ENCODE data around the gene TMEM150A.
"Not testable (repeated sequence)": the region's sequence is repeated elsewhere in the genome, so short reads cannot be mapped to it uniquely, and the experiment has no call there.

The TMEM150A gene

GRCh38 chr2:85592299-85592698 lies 10.2 kb downstream of the TMEM150A start:
- DNase-seq = not testable (repeated sequence)

- no peak for DNase-seq
Measured at GRCh38 chr2:85591563-85591962, 10.9 kb downstream of the TMEM150A start.

GRCh38 chr2:85590950-85591349 lies 11.5 kb downstream of the TMEM150A start:
- DNase-seq = no peak

DNA sequence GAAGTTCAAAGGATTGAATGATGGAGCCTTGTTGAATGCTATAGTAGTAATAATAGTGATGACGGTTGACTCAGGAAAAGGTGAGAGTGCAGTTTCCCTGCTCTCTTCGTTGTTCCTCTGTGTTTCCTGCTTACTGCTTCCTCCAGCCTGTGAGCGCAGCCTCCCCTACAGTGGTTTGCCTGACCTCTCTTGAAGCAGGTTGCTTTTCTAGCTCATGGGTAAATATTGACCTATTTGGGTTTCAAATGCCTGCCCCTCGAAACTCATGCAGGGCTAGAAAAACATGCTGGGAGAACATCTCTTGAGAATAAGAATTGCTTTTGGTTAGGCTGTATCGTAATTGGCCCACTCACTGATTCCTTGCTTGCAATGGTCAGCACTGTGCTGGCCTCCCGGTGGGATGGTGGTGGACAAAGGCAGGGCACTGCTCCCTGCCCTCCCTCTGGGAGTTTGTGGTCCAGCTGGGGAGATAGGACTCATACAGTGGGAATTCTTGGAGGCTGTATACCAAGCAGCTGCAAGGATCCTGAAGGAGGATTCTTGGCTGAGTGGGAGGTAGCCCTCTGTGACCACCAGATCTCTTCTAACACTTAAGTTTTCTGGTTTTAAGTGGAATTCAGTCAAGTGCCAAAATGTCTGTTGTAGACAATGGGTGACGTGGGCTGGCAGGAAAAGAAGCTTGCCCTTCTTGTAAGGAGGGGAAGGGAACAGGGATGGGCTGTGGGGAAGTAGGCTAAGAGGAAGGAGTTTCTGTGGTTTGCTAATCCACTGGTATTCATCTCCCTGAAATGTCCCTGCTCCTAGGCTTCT lies 12.3 kb downstream of the TMEM150A start:
- DNase-seq = no peak

DNA sequence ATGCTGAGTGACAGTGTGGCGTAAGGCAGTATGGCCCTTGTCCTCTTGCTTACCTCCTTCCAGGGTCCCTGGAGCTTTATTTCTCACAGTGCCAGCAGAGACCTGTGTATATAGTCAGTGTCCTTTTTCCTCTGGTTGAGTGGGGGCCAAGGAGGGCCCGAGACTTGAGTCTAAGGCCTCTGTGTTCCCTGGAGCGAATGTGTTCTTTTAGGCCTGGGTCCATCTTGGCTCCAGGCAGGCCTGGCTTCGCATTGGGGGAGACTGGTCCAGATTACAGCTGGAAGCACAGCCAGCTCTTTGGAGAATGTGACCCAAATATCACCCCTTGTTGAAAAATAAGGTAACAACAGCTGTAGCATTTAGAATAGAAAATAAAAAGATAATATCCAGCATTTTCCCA lies 13.3 kb downstream of the TMEM150A start:
- DNase-seq = no peak

GRCh38 chr2:85588645-85589044 lies 13.9 kb downstream of the TMEM150A start:
- DNase-seq = no peak

DNA sequence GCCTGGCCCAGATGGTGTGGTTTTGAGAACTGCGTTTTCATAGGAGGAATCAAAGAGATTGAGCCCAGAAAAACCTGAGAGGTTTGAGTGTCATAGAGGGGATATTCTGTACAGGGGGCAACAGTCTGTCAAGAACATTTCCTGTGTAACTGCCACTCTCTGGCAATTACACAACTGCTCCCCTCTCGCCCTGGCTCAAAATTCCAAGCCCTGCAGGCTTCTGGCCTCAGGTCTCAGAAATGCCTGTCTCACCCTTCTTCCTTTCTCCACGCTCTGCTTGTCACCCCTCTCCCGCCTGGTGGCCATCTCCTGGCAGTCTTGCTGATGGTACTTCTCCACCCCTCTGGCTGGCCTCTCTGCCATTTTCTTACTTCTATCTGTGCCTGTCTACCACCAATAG lies 14.3 kb downstream of the TMEM150A start:
- DNase-seq = no peak

DNA sequence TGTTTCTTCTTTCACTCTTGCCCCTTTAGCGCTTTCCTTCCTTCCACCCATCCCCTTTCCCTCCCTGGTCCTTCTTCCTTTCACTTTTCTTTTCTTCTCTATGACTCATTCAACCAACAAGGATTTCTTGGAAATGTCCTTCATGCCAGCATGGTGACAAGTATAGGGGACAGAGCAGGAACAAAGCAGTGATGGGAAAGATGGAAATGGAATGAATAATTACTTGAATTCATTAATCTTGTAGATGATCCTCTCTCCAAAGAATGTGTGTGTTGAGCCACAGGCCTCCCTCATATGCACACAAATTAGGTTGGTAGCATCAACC lies 16.8 kb downstream of the TMEM150A start:
- DNase-seq = no peak

- no peak for DNase-seq
Measured at GRCh38 chr2:85584857-85585780, 17.4 kb downstream of the TMEM150A start.

GRCh38 chr2:85584354-85584856 lies 18.1 kb downstream of the TMEM150A start, which contains the start of gene VAMP5:
Gene VAMP5, plus strand, starts transcription at chr2:85584431. Its CDS starts 60 bp downstream, at chr2:85584491.
- no peak for DNase-seq

- DNase-seq = no peak
Measured at GRCh38 chr2:85583667-85584353, 18.7 kb downstream of the TMEM150A start.

GRCh38 chr2:85582492-85582891 lies 20.0 kb downstream of the TMEM150A start:
- DNase-seq = no peak

- DNase-seq = no peak
Measured at GRCh38 chr2:85580206-85580605, 22.3 kb downstream of the TMEM150A start.

GRCh38 chr2:85579266-85579935 lies 23.1 kb downstream of the TMEM150A start:
- DNase-seq = no peak

- DNase-seq = no peak
Measured at GRCh38 chr2:85578243-85579180, 24.0 kb downstream of the TMEM150A start.

GRCh38 chr2:85577386-85578242 lies 24.9 kb downstream of the TMEM150A start, which contains the start of gene VAMP8:
Gene VAMP8, plus strand, starts transcription at chr2:85577586. Its CDS starts 61 bp downstream, at chr2:85577647.
- DNase-seq = no peak

DNA sequence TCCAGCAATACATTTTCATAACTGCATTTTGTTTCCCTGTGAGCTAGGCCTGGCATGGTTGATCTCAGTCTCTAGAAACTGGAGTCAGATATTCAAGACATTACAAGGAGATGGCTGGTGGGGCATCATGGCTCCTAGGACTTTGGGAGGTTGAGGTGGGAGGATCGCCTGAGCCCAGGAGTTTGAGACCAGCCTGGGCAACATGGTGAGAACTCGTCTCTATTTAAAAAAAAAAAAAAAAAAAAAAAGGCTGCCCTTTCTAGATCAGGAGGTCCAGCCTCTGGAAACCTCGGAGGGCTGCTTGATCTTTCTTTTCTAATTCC lies 25.5 kb downstream of the TMEM150A start:
- DNase-seq = no peak

- DNase-seq = no peak
Measured at GRCh38 chr2:85575739-85576138, 26.8 kb downstream of the TMEM150A start.

GRCh38 chr2:85566265-85566664 lies 36.2 kb downstream of the TMEM150A start:
- no peak for DNase-seq

GRCh38 chr2:85564144-85564563 lies 38.3 kb downstream of the TMEM150A start:
- DNase-seq = no peak

All from NCI-H1694 treated with DMSO at 0.1 percent for 48 hours (cell line).